ENCODE data around the gene SLC23A1.

DNA sequence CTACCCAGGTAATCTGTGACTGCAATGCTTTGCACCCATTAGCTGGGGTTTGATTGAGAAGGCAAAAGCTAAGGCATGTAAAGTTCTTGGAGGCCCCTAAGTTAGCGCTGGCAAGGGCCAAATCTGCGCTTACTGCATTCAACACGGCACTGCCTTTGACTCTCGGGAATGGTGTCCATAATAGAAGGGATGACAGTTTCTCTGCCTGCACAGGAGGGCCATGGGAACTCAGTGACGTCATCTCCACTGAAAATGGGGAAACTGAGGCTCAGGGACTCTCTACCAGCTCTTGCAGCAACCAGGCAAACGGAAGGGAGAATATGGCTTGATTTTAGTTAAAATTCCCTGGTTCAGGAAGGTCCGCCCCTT, 20.3 kb upstream of the SLC23A1 start:
- no peak for TF ChIP-seq POLR2A (IDR thresholded peaks at IDR 0.05)
- TF ChIP-seq, protein P1, sequence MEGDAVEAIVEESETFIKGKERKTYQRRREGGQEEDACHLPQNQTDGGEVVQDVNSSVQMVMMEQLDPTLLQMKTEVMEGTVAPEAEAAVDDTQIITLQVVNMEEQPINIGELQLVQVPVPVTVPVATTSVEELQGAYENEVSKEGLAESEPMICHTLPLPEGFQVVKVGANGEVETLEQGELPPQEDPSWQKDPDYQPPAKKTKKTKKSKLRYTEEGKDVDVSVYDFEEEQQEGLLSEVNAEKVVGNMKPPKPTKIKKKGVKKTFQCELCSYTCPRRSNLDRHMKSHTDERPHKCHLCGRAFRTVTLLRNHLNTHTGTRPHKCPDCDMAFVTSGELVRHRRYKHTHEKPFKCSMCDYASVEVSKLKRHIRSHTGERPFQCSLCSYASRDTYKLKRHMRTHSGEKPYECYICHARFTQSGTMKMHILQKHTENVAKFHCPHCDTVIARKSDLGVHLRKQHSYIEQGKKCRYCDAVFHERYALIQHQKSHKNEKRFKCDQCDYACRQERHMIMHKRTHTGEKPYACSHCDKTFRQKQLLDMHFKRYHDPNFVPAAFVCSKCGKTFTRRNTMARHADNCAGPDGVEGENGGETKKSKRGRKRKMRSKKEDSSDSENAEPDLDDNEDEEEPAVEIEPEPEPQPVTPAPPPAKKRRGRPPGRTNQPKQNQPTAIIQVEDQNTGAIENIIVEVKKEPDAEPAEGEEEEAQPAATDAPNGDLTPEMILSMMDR (IDR thresholded peaks at IDR 0.05) = no peak
